Ovary (tissue), 9 donors: Measurements from ENCODE around the gene JAK1. TPM values are rescaled to one million over a fixed set of nuclear protein-coding genes. Genes with fewer than 3 reads are reported as not detected.
"Not testable (repeated sequence)": the region's sequence is repeated elsewhere in the genome, so short reads cannot be mapped to it uniquely, and the experiment has no call there.

Experiments
- DNase-seq, 5 donors: peaks; one replicate each; pipeline ENCODE4 v3.0.0-alpha.2; 2019 to 2020
- H3K27ac ChIP-seq, 2 donors: fragments of 200-600 bp; one replicate each; pipeline versions ENCODE4 v1.5.1 to v1.8.0; 2019 to 2022
- H3K27me3 ChIP-seq: fragments of 200-600 bp; one replicate; pipeline ENCODE4 v1.8.0; 2022
- H3K36me3 ChIP-seq: fragments of 200-600 bp; sonication (generic); one replicate; pipeline ENCODE4 v1.5.1; 2019
- H3K4me1 ChIP-seq: one replicate; pipeline ENCODE4 v1.8.1; 2013; ENCODE audit warnings: mild to moderate bottlenecking, moderate library complexity; ENCODE audit not compliant: insufficient read depth
- H3K4me3 ChIP-seq: fragments of 200-600 bp; sonication (generic); one replicate; pipeline ENCODE4 v1.5.1; 2017
- H3K9me3 ChIP-seq, 2 donors: fragments of 200-600 bp in 1 of 2; sonication (generic) in 1 of 2; one replicate each; pipeline versions ENCODE4 v1.5.1 to v1.8.1; 2013 to 2019; ENCODE audit warnings: mild to moderate bottlenecking in 1 of 2, moderate library complexity in 1 of 2
- EP300 ChIP-seq: sonication (generic); formaldehyde crosslinking; IDR thresholded peaks from one replicate; pipeline ENCODE4 v1.6.1; 2017; ENCODE audit warnings: antibody characterized with exemption
- POLR2A ChIP-seq: fragments of 450-650 bp; IDR thresholded peaks from one replicate; pipeline ENCODE4 v1.6.1; 2017; ENCODE audit warnings: antibody characterized with exemption, mild to moderate bottlenecking, moderate library complexity
- WGBS, 3 donors: extraction: QIAGEN DNeasy Blood & Tissue Kit in 1 of 3; methylation state at CpG; one replicate each; pipeline versions ENCODE4 v1.1.5 to v1.1.7; 2013 to 2017; 5-methylcytosine and 5-hydroxymethylcytosine counted together
- intact Hi-C, 4 donors: fragments of 100-400 bp; cut with DNase I; formaldehyde crosslinking; loops; one replicate each; pipeline versions ENCODE4 v1.11.0 to v1.15.1; 2022 to 2023
- polyA plus RNA-seq, 2 donors: library from polyadenylated mRNA; stranded (reverse); fragments of 200-250 nt in 1 of 2; fragments of 350-450 nt in 1 of 2; fragmentation: Illumina TruSeq in 1 of 2; extraction: RNeasy Lipid Tissue Mini Kit (QIAGEN cat#74804) in 1 of 2; gene quantifications; one replicate each; pipeline ENCODE4 v1.2.3, GENCODE V29; 2013 to 2014
- total RNA-seq, 7 donors: library from RNA; depleted of rRNA in 2 of 7; stranded (reverse); fragments of >200 nt in 2 of 7; fragmentation: NEBNext Ultra II Directional in 3 of 7; extraction: Animal tissue kit (Norgen Biotek cat#: 25700) in 3 of 7; gene quantifications; one replicate each; pipeline versions ENCODE4 v1.1.0 to v1.2.4, GENCODE V29; 2016 to 2023
- TF ChIP-seq, protein P1 (sequence below), 3 donors: fragments of 450-650 bp in 2 of 3; fragments of 200-600 bp in 1 of 3; IDR thresholded peaks; one replicate each; pipeline versions ENCODE4 v1.5.1 to v1.8.0; 2016 to 2022; ENCODE audit warnings: antibody characterized with exemption in 3 of 3, mild to moderate bottlenecking in 1 of 3
- donor health status: DM: no; HTN: no; CAD: no; lungs with moderate emphysema.
- donor health status: DM: no; HTN: no; CAD: no.
- donor health status: Bipolar disorder and iron deficiency.
- donor health status: DM: yes; HTN: yes; CAD: no.
- donor health status: DM: no; HTN: no; CAD: no.
- donor health status: DM: yes; HTN: yes; CAD: no.

Gene JAK1
- total and polyA plus RNA-seq, 9 donors = 50.9 to 169 (median 127) TPM

- no peaks in the 10 kb centered on the region for H3K27me3 ChIP-seq
- 40 to 60% (median 48%) methylated on average over 11 of the region's 11 CpGs for WGBS, 3 donors
- TF ChIP-seq POLR2A = no peak
- TF ChIP-seq, protein P1, sequence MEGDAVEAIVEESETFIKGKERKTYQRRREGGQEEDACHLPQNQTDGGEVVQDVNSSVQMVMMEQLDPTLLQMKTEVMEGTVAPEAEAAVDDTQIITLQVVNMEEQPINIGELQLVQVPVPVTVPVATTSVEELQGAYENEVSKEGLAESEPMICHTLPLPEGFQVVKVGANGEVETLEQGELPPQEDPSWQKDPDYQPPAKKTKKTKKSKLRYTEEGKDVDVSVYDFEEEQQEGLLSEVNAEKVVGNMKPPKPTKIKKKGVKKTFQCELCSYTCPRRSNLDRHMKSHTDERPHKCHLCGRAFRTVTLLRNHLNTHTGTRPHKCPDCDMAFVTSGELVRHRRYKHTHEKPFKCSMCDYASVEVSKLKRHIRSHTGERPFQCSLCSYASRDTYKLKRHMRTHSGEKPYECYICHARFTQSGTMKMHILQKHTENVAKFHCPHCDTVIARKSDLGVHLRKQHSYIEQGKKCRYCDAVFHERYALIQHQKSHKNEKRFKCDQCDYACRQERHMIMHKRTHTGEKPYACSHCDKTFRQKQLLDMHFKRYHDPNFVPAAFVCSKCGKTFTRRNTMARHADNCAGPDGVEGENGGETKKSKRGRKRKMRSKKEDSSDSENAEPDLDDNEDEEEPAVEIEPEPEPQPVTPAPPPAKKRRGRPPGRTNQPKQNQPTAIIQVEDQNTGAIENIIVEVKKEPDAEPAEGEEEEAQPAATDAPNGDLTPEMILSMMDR (IDR thresholded peaks at IDR 0.05) = no peak
- no peak for TF ChIP-seq EP300
- no peaks in the 10 kb centered on the region for H3K36me3 ChIP-seq
- intact Hi-C loops = no loop called here
- peak overlapping the region in 1 of 2 donors; percentile 57 for H3K27ac ChIP-seq
- H3K4me1 ChIP-seq = peaks cover 16% of the 10 kb centered on the region
- H3K9me3 ChIP-seq = no peaks in the 10 kb centered on the region
- H3K4me3 ChIP-seq = no peak overlapping the region
- peak in 1 of 5 donors; percentile 33 for DNase-seq
These were observed 32.9 kb downstream of the JAK1 start for GRCh38 chr1:64933296-64934070.

DNA sequence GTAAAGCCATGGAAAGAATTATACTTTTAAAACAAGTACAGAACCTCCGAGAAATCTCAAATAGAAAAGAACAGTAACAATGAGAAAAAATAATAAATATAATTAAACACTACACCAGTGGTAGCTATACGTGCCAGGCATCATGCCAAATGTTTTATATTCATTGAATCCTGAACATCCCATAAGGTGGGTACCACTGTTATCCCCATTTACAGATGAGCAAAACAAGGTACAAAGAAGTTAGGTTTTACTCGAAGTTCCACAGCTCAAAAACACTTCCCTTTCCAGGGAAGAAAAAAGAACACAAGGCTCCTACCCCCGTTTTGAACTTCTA, 33.4 kb downstream of the JAK1 start:
- Histone ChIP-seq H3K4me3 (no peak overlapping the region), H3K36me3 (no peaks in the 10 kb centered on the region), H3K27ac (peak overlapping the region in 1 of 2 donors; percentile 23), H3K9me3 (no peaks in the 10 kb centered on the region), H3K4me1 (peaks cover 21% of the 10 kb centered on the region), H3K27me3 (no peaks in the 10 kb centered on the region)
- DNase-seq = no peak
- WGBS, 3 donors = 24 to 34% (median 25%) methylated on average over 4 of the region's 4 CpGs
- intact Hi-C loops = no loop called here
- TF ChIP-seq, protein P1 (IDR thresholded peaks at IDR 0.05) = no peak
- TF ChIP-seq POLR2A (no peak), EP300 (no peak)

GRCh38 chr1:64930640-64931039, 35.7 kb downstream of the JAK1 start:
- H3K4me3 ChIP-seq, H3K36me3 ChIP-seq, H3K27me3 ChIP-seq, H3K9me3 ChIP-seq, intact Hi-C loops, DNase-seq, H3K27ac ChIP-seq: not testable (repeated sequence)
- peaks cover 20% of the 10 kb centered on the region for H3K4me1 ChIP-seq

GRCh38 chr1:64929221-64929620, 37.1 kb downstream of the JAK1 start:
- DNase-seq = no peak
- H3K27ac ChIP-seq = no peak overlapping the region
- H3K9me3 ChIP-seq = no peaks in the 10 kb centered on the region
- no peak overlapping the region for H3K4me3 ChIP-seq
- no peaks in the 10 kb centered on the region for H3K27me3 ChIP-seq
- no peaks in the 10 kb centered on the region for H3K36me3 ChIP-seq
- H3K4me1 ChIP-seq = peaks cover 16% of the 10 kb centered on the region
- TF ChIP-seq, protein P1 (IDR thresholded peaks at IDR 0.05) = no peak
- no peak for TF ChIP-seq EP300
- TF ChIP-seq POLR2A = no peak
- intact Hi-C loops = no loop called here

DNA sequence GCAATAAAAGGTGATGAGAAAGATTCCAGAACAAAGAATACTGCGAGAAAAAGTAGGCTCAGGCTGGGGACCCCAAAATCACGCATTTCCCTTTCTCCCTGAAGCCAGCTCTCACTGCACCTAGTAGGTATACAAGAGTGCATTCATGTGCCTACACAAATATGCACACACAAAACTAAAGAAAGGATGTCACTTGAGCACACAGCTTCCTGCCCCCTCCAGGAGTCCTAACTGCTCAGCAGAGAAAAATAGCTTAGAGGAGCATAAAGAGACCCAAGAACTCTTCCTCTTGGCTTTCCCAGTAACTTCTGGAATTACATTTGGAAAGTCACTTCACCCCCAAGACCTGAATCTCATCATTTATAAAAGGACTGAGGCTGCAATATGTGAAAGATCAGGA, 38.0 kb downstream of the JAK1 start:
- no peak overlapping the region for H3K27ac ChIP-seq
- WGBS, 3 donors = 96 to 100% (median 98%) methylated on average over 2 of the region's 2 CpGs
- DNase-seq = no peak
- no peak overlapping the region for H3K4me3 ChIP-seq
- no peak for TF ChIP-seq POLR2A
- no peak for TF ChIP-seq EP300
- TF ChIP-seq, protein P1 (IDR thresholded peaks at IDR 0.05) = no peak
- intact Hi-C loops = no loop called here
- H3K4me1 ChIP-seq = peaks cover 17% of the 10 kb centered on the region
- H3K9me3 ChIP-seq = no peaks in the 10 kb centered on the region
- H3K36me3 ChIP-seq = no peaks in the 10 kb centered on the region
- no peaks in the 10 kb centered on the region for H3K27me3 ChIP-seq
